Prostate gland (tissue), 2 donors: ENCODE results near the gene TRMU. TPM values are rescaled to one million over a fixed set of nuclear protein-coding genes. Genes with fewer than 3 reads are reported as not detected.

ENCODE experiments used
- DNase-seq: peaks from one replicate; pipeline ENCODE4 v3.0.0-alpha.2; 2019; ENCODE audit warnings: low spot score
- H3K27ac ChIP-seq, 2 donors: fragments of 200-600 bp; sonication (generic); 2 replicates each; pipeline ENCODE4 v1.5.1; 2017 to 2019
- H3K27me3 ChIP-seq: fragments of 200-600 bp; sonication (generic); replicated peaks from 2 replicates; pipeline ENCODE4 v1.5.1; 2019; ENCODE audit not compliant: insufficient read depth
- H3K36me3 ChIP-seq, 2 donors: fragments of 200-600 bp; sonication (generic); 1 replicate in 1 of 2; 2 replicates in 1 of 2; pipeline versions ENCODE4 v1.5.1 to v1.8.1; 2017 to 2019
- H3K4me1 ChIP-seq: fragments of 200-600 bp; sonication (generic); replicated peaks from 2 replicates; pipeline ENCODE4 v1.5.1; 2019
- H3K4me3 ChIP-seq, 2 donors: fragments of 200-600 bp; sonication (generic); 2 replicates each; pipeline ENCODE4 v1.5.1; 2017 to 2019
- H3K9me3 ChIP-seq: fragments of 200-600 bp; sonication (generic); 2 replicates; pipeline ENCODE4 v1.5.1; 2017
- CTCF ChIP-seq, 4 experiments: fragments of 200-600 bp in 2 of 4; fragments of 450-650 bp in 2 of 4; sonication (generic) in 2 of 4; IDR thresholded peaks; 1 replicate in 3 of 4; 2 replicates in 1 of 4; pipeline ENCODE4 v1.5.1; 2016 to 2019; ENCODE audit warnings: antibody characterized with exemption in 4 of 4, mild to moderate bottlenecking in 2 of 4, moderate library complexity in 2 of 4
- POLR2A ChIP-seq: fragments of 450-650 bp; IDR thresholded peaks from one replicate; pipeline ENCODE4 v1.6.1; 2016; ENCODE audit warnings: antibody characterized with exemption, mild to moderate bottlenecking
- POLR2AphosphoS5 ChIP-seq: sonication (generic); formaldehyde crosslinking; IDR thresholded peaks from one replicate; pipeline ENCODE4 v1.6.1; 2017; ENCODE audit warnings: antibody characterized with exemption
- WGBS: methylation state at CpG from one replicate; pipeline ENCODE4 v1.1.5; 2018; 5-methylcytosine and 5-hydroxymethylcytosine counted together
- intact Hi-C: fragments of 100-400 bp; cut with DNase I; formaldehyde crosslinking; loops from one replicate; pipeline ENCODE4 v1.14.2; 2022
- total RNA-seq, 2 donors: library from RNA; depleted of rRNA; stranded (reverse); fragments of >200 nt; gene quantifications; one replicate each; pipeline ENCODE4 v1.1.0, GENCODE V29; 2016

The TRMU gene
- total RNA-seq, 2 donors from 2014 or later, result 35.1 to 52.9 TPM

- TF ChIP-seq POLR2A, result no peak
- TF ChIP-seq CTCF (IDR thresholded peaks at IDR 0.05), result no peak
- TF ChIP-seq POLR2AphosphoS5, result no peak
- DNase-seq, result no peak
- Histone ChIP-seq H3K4me1 (no peaks in the 10 kb centered on the region), H3K36me3 (no peaks in the 10 kb centered on the region), H3K27me3 (no peaks in the 10 kb centered on the region), H3K9me3 (no peaks in the 10 kb centered on the region), H3K27ac (no peak overlapping the region), H3K4me3 (no peak overlapping the region)
- intact Hi-C loops, result no loop called here
- WGBS, result 80% methylated on average over 38 of the region's 45 CpGs
These were observed 31.5 kb downstream of the TRMU start for GRCh38 chr22:46366801-46367706.

GRCh38 chr22:46367707-46368191 is 32.2 kb downstream of the TRMU start:
- Histone ChIP-seq H3K9me3 (no peaks in the 10 kb centered on the region), H3K27ac (no peak overlapping the region), H3K36me3 (no peaks in the 10 kb centered on the region), H3K4me3 (no peak overlapping the region), H3K4me1 (no peaks in the 10 kb centered on the region), H3K27me3 (no peaks in the 10 kb centered on the region)
- intact Hi-C loops, result loop anchor here (2.0 kb wide), 1 partner anchor 175 kb away; no protein-coding TSS in a partner anchor
- 51% methylated on average over 15 of the region's 19 CpGs for WGBS
- DNase-seq, result peak; percentile 68
- TF ChIP-seq POLR2AphosphoS5 (peak; percentile 75), POLR2A (no peak), CTCF (IDR thresholded peaks at IDR 0.05) (peak; percentile 88 to 98 (median 96))

- H3K4me1 ChIP-seq, result peaks cover 5% of the 10 kb centered on the region
- no peak for DNase-seq
- no peak overlapping the region for H3K4me3 ChIP-seq
- H3K36me3 ChIP-seq, result no peaks in the 10 kb centered on the region
- TF ChIP-seq CTCF (IDR thresholded peaks at IDR 0.05), result no peak
- intact Hi-C loops, result loop anchor here (2.0 kb wide), 1 partner anchor 174 kb away; no protein-coding TSS in a partner anchor
- 86% methylated on average over 12 of the region's 12 CpGs for WGBS
- no peaks in the 10 kb centered on the region for H3K27me3 ChIP-seq
- no peak overlapping the region for H3K27ac ChIP-seq
- no peaks in the 10 kb centered on the region for H3K9me3 ChIP-seq
These were observed 32.9 kb downstream of the TRMU start for GRCh38 chr22:46368422-46368821.

DNA sequence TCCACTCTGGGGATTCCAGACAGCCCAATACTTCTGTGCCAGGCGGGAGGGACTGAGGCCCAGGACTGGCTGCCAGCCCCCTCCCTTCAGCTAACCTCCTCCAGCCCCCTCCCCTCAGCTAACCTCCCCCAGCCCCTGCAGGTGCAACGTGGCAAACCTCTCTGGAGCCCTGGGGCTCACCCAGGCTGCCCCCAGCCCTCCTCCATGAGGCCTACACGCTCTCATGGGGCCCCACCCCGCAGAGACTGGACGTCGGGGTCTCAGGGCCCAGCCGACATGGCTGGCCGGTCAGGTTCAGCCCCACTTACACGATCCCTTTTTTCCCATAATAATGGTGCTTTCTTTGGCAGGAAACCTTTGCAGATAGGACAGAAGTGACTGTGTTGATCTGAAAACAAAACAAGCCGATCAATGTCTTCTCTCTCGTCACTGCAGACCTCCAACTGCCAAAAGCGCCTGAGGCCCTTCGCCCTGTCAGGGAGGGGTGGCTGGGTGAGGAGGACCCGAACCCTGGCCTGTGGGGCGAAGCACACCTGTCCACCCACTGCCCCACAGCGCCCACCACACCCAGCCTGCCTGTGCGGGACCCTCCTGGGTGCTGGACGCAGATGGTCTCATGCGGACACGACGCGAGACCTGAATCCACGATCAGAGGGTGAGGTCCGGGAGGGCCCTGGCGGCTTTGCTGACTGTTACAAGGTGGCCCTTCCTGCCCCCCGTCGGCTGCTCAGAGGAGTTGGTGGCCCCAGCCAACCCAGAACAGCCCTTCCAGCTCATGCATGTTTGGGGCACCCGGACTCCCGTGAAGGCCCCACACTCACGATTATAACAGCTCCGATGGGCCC is 33.6 kb downstream of the TRMU start:
- intact Hi-C loops, result loop anchor here (2.0 kb wide), 1 partner anchor 174 kb away; no protein-coding TSS in a partner anchor
- 87% methylated on average over 30 of the region's 31 CpGs for WGBS
- DNase-seq, result no peak
- Histone ChIP-seq H3K36me3 (no peaks in the 10 kb centered on the region), H3K27me3 (no peaks in the 10 kb centered on the region), H3K4me3 (no peak overlapping the region), H3K9me3 (no peaks in the 10 kb centered on the region), H3K27ac (no peak overlapping the region), H3K4me1 (peaks cover 8% of the 10 kb centered on the region)
- TF ChIP-seq POLR2AphosphoS5 (no peak), CTCF (IDR thresholded peaks at IDR 0.05) (no peak), POLR2A (no peak)
